ENCODE data around the gene LSP1.
"Not testable (repeated sequence)": the region's sequence is repeated elsewhere in the genome, so short reads cannot be mapped to it uniquely, and the experiment has no call there.

The LSP1 gene, protein sequence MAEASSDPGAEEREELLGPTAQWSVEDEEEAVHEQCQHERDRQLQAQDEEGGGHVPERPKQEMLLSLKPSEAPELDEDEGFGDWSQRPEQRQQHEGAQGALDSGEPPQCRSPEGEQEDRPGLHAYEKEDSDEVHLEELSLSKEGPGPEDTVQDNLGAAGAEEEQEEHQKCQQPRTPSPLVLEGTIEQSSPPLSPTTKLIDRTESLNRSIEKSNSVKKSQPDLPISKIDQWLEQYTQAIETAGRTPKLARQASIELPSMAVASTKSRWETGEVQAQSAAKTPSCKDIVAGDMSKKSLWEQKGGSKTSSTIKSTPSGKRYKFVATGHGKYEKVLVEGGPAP

DNA sequence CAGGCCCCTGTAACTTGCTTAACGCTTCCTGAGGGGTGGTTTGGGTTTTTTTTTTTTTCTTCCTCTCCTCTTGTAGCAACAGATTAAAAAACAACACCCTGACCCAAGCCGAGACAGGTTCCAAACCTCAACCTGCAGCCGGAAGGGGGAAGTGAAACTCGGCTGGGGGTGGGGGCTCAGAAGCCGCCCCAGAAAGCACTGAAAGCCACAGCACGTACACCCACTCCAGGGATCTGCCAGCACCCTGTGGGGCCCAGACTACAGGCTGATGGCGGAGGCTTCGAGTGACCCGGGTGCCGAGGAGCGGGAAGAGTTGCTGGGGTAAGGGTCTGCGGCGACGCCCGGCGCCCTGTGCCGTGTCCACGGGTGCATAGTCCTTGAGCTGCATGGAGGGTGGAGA is at the start of gene LSP1:
Gene LSP1, plus strand, starts transcription at position 208 of the 400 bp plus-strand sequence. Its CDS starts 61 bp downstream, at position 269.
- DNase-seq (ENCODE audit: low read depth) = no peak

GRCh38 chr11:1803246-1803645 is 49.6 kb upstream of the LSP1 start:
- DNase-seq (ENCODE audit: low read depth) = no peak

DNA sequence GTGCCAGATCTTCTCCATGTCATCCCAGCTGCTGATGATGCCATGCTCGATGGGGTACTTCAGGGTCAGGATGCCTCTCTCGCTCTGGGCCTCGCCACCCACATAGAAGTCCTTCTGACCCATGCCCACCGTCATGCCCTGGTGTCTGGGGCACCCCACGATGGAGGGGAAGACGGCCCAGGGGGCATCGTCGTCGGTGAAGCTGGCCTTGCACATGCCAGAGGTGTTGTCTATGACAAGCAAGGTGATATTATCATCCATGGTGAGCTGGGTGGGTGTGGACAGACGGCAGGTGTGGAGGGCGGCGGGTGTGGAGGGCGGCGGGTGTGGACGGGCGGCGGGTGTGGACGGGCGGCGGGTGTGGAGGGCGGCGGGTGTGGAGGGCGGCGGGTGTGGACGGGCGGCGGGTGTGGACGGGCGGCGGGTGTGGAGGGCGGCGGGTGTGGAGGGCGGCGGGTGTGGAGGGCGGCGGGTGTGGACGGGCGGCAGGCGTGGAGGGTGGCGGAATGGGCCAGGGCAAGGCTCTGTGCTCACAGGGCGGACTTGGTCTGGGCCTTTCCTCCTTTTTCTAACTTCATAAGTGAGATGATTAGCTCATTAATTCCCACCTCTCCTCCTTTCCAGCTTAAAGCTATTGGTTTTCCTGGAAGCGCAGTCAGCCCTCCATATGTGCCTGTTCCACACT is 48.9 kb upstream of the LSP1 start:
- DNase-seq (ENCODE audit: low read depth) = not testable (repeated sequence)

DNA sequence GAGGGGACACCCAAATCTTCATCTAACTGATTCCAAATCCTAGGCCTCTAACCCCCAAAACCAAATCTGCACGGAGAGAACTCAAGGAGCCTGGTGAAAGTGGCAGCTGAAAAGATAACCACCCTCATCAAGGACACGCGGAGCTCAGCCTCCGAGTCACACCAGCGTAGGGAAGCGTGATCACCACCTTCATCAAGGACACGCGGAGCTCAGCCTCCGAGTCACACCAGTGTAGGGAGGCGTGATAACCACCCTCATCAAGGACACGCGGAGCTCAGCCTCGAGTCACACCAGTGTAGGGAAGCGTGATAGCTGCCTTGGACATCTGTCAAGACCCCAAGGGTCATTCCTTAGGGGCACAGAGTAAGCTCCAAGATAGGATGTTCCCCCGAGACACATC is 47.4 kb upstream of the LSP1 start:
- no peak for DNase-seq (ENCODE audit: low read depth)

DNA sequence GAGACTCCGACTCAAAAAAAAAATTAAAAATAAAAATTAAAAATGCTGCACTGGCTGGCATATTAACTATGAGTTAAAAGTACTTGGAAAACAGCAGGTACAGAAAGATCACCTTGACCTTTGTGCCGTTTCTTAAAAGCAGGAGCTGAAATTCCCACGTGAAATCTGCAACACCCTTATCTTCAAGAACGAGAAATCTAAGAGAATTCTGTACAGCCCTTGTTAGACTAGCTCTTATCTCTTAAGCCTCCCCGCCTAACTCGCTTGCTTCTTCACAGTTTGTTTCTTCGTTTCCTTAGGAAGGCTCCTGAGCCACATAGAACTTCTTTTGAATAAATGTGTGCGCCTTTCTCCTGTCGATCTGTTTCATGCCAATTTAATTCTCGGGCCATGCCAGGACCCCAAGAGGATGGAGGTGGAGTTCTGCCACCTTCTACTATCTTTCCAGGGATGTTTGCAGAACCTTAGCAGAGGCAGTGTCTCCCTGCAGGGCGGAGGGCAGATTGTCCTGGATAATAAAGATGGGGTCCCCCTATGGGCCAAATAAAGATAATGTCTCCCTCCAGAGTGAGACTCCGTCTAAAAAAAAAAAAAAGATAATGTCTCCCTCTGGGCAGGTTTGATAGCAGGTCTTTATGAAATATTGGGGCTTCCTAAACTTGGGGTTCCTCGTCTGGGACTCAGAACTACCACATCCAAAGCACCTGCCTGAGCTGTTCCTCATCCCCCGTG is 45.5 kb upstream of the LSP1 start:
- no peak for DNase-seq (ENCODE audit: low read depth)

DNA sequence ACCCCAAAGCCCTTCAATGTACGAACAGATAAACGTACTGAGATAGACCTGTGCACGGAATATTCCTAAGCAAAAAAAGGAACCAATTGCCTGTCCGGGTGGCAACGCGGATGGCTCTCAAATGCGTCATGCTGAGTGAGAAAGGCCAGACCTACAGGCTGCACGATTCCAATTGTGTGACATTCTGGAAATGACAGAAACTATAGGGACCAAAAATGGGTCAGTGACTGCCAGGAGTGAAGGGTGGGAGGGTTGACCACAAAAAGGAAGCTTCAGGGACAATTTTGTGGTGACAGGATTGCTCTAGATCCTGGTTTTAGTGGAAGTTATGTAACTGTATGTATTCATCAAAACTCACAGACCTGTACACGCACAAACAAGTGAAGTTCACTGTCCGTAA is 42.1 kb upstream of the LSP1 start:
- no peak for DNase-seq (ENCODE audit: low read depth)

DNA sequence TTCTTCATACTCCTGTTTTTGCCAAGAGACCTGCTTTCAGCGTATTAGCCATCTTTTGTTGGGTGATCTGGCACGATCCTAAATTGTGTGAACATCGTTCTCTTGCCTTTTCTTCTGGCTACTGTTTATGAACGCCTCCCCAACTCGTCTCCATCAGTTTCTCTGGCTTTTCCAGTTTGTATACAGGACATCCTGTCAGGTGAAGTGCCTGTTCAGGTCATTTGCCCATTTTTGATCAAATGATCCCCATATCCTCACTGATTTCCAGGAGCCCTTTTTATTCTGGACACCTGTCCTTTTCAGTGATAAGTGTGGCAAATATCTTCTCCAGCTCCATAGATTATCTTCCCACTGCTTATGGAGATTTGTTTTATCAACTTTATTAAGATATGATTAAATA is 40.6 kb upstream of the LSP1 start:
- no peak for DNase-seq (ENCODE audit: low read depth)

DNA sequence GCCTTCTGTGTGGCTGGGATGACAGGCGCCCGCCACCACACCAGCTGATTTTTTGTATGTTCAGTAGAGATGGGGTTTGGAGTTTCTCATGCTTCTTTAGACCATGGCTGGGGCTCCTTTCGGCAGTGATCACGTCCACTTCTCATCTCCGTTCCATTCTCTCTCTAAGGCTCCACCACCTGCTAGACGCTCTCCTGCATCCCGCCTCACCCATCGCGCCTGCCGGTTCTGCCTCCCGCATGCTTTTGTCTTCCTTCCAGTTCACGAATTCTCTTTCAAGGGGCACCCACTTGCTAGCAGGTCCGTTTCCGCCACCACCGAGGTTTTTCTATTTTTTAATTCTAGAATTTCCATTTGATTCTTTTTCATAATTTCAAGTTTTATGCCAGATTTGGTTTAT is 40.1 kb upstream of the LSP1 start:
- no peak for DNase-seq (ENCODE audit: low read depth)

DNA sequence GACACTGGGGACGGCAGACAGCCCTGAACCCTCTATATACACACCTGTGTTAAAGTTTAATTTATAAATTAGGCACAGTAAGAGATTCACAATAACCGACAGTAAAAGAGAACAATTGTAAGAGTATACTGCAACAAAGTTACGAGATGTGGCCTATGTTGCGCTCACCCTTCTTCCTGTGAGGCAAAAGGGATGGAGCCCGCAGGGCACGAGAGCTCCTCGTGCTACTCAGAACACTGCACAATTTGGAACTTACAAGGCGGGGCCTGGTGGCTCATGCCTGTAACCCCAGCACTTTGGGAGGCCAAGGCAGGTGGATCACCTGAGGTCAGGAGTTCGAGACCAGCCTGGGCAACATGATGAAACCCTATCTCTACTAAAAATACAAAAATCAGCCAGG is 39.5 kb upstream of the LSP1 start:
- DNase-seq (ENCODE audit: low read depth) = not testable (repeated sequence)

DNA sequence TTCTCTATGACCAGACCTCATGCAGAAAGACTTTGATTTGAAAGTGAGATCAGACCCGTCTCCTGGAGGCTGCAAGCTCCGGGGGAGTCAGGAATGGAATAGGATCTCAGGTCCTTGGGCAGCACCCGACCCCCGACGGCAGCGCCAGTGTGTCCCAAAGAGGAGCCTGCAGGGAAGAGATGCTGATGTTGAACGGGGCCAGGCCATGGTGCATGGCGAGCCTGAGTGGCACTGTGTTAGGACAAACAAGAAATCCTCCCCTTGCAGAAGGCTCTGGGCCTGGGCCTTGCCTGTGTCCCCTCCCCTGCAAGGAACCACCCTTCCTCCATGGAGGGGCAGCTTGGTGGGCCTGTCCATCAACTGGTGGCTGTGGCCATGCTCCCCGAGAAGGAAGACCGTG is 38.2 kb upstream of the LSP1 start:
- no peak for DNase-seq (ENCODE audit: low read depth)

GRCh38 chr11:1815311-1815710 is 37.6 kb upstream of the LSP1 start:
- no peak for DNase-seq (ENCODE audit: low read depth)

- no peak for DNase-seq (ENCODE audit: low read depth)
These were observed 37.1 kb upstream of the LSP1 start for GRCh38 chr11:1815751-1816150.

DNA sequence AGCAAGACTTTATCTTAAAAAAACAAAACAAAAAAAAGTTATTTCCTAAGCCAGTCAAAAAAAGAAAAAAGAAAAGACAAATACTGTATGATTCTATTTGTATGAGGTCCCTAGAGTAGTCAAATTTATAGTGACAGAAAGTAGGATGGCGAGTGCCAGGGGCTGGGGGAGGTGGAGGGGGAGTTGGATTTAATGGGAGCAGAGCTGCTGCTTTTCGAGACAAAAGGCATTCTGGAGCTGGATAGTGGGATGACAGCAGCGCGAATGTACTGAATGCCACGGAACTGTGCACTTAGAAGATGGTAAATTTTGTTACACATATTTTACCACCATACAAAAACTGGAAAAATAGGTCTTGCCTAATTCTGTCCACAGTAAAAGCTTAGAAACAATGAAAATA is 35.9 kb upstream of the LSP1 start:
- DNase-seq (ENCODE audit: low read depth) = no peak

DNA sequence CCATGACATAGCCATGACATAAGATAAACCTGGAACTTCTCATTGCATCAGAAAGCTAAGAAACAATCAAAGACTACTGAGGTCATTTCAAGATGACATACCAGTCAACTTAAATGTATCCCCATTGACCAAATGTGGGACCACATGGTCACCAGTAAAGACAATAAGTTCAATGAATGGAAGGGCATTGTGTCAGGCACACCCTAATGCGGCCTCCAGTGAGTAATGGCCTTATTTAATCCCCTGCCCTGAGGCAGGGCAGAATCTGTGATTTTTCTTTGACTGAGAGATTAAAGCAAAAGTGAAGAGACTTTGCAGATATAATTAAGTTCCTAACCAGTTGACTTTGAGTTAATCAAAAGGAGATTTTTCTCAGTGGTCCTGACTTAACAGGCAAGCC is 35.4 kb upstream of the LSP1 start:
- no peak for DNase-seq (ENCODE audit: low read depth)

DNA sequence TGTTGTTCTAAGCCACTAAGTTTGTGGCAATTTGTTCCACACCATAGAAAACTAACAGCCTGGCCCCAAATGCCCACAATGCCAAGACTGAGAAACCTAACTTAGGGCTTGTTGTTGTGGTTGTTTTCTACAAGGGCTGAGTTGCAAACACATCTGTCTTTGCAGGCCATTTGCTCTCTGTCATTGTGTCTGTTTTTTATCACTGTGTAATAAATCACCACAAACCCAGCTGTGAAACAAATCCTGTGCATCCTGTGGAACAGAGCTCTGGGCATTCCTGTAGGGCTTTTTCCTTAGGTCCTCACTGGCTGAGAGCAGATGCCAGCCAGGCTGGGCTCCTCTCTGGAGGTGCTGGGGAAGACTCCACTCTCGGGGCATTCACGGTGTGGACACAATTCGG is 33.8 kb upstream of the LSP1 start:
- no peak for DNase-seq (ENCODE audit: low read depth)

GRCh38 chr11:1820463-1821325 is 32.2 kb upstream of the LSP1 start:
- DNase-seq (ENCODE audit: low read depth) = no peak

- DNase-seq (ENCODE audit: low read depth) = no peak
These were observed 31.3 kb upstream of the LSP1 start for GRCh38 chr11:1821562-1821961.

GRCh38 chr11:1822648-1823375 is 30.1 kb upstream of the LSP1 start:
- DNase-seq (ENCODE audit: low read depth) = no peak

- DNase-seq (ENCODE audit: low read depth) = no peak
These were observed 29.3 kb upstream of the LSP1 start for GRCh38 chr11:1823376-1824220.

DNA sequence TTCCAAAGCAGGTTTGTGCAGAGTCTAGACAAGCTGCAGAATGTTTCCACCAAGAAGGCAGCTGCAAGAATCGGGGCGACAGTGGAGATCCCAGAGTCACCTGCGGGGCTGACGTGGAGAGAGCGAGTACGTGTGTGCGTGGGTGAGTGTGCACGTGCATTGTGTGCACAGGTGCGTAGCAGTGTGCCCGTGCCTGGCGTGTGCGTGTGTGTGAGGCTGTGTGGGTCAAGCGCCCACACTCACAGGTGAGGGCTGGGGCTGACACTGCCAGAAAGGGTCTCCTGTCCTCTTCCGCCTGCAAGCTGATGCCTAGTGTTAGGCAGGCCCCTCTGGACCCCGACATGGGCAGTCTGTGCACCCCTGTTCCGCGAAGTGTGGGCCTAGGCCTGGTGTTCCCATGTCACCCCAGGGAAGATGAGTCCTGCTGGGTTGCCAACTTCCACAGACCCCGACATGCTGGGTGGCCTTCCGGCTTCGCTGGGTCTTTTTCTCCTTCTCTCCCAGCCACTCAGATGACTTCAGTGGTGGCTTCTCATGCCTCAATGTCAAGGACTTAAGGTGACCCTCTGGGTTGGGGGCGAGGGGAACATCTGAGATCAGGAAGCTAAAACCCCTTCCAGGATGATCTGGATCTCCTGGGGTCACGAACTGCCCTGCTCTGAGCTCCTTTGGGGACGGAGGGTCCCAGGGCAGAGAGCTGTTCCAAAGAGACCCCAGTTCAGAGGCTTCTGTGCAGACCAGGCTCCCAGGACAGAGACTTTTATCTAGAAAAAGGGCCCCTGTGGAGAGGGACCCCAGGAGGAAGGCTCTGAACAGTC is 28.5 kb upstream of the LSP1 start:
- DNase-seq (ENCODE audit: low read depth) = no peak

Data from iris pigment epithelial cell (primary cell).